ENCODE data around the gene AMOTL2. TPM values are rescaled to one million over a fixed set of nuclear protein-coding genes. Genes with fewer than 3 reads are reported as not detected.

AMOTL2 gene
- total RNA-seq (2014; rRNA removed): 96.0 and 124 TPM in 2 replicates
- Bru-seq, nascent RNA: percentile 95 among the genes with signal in this experiment
- BruChase-seq, experiment 1, labeled RNA remaining after a 6-hour chase: percentile 89 among the genes with signal in this experiment
- percentile 96 among the genes with signal in this experiment for BruChase-seq, experiment 2, labeled RNA remaining after a 2-hour chase
- long read RNA-seq, full-length matches to known transcripts: 41 of 128 reads
- long read RNA-seq, partial matches to known transcripts: 77 of 128 reads
- long read RNA-seq, other reads (novel, unspliced or antisense): 10 of 128 reads

GRCh38 chr3:134374105-134374790, at the start of gene AMOTL2:
AMOTL2 (minus strand) TSS chr3:134374447; CDS start chr3:134371433, 3,014 bp downstream.
- intact Hi-C loops (cut with micrococcal nuclease): loop anchor here (1.0 kb wide), 1 partner anchor 10 kb away; no protein-coding TSS in a partner anchor
- Histone ChIP-seq H3K4me3 (ENCODE audit: low read length) (peak within 1 kb of the TSS; percentile 98), H4K20me1 (ENCODE audit: low read length) (peaks cover 32% of the 10 kb centered on the region), H3K4me2 (ENCODE audit: low read length) (peak within 1 kb of the TSS; percentile 96), H3K9me2 (replicated peaks; ENCODE audit: low read length) (no peaks in the 10 kb centered on the region), H3K27me3 (ENCODE audit: low read length) (no peaks in the 10 kb centered on the region), H3F3A (ENCODE audit: low read length, unreplicated experiment) (no peaks in the 10 kb centered on the region), H3K4me1 (ENCODE audit: insufficient read depth, low read length) (peaks cover 62% of the 10 kb centered on the region), H3K79me2 (ENCODE audit: low read length) (peaks cover 52% of the 10 kb centered on the region), H2AFZ (ENCODE audit: low read length) (peak within 1 kb of the TSS; percentile 77), H3K36me3 (ENCODE audit: low read depth, low read length) (peaks cover 26% of the 10 kb centered on the region), H3K9ac (ENCODE audit: low read length) (peak within 1 kb of the TSS; percentile 88), H3K27ac (ENCODE audit: low read length) (peak within 1 kb of the TSS; percentile 89), H3K9me3 (ENCODE audit: low read length) (no peaks in the 10 kb centered on the region)
- peak; percentile 90 for DNase-seq
- no TSS peak for BruUV-seq (replicated peaks)
- peak; percentile 69 for ATAC-seq
- POLR2A ChIA-PET (ENCODE audit: unreplicated experiment): interaction anchor here (0.6 to 1.3 kb wide), 3 partner anchors 10 to 1700 kb away, joined by 3 to 4 read pairs (median 3); no protein-coding TSS in a partner anchor
- TF ChIP-seq CTCF (conservative IDR thresholded peaks at IDR 0.05; ENCODE audit: low read depth, low read length) (no peak), EZH2 (IDR thresholded peaks at IDR 0.05; ENCODE audit: low read length, unreplicated experiment) (no peak), EZH2phosphoT487 (IDR thresholded peaks at IDR 0.05; ENCODE audit: borderline replicate concordance, low read length) (no peak)
- CTCF ChIA-PET: interaction anchor here (0.6 to 1.7 kb wide), 4 partner anchors 10 to 369 kb away, joined by 3 to 5 read pairs (median 4); no protein-coding TSS in a partner anchor

- BruUV-seq (replicated peaks): no TSS peak
- Histone ChIP-seq H3K79me2 (ENCODE audit: low read length) (no peaks in the 10 kb centered on the region), H4K20me1 (ENCODE audit: low read length) (no peaks in the 10 kb centered on the region), H2AFZ (ENCODE audit: low read length) (no peak overlapping the region), H3K9me3 (ENCODE audit: low read length) (no peaks in the 10 kb centered on the region), H3K4me1 (ENCODE audit: insufficient read depth, low read length) (peaks cover 23% of the 10 kb centered on the region), H3F3A (ENCODE audit: low read length, unreplicated experiment) (no peaks in the 10 kb centered on the region), H3K27me3 (ENCODE audit: low read length) (no peaks in the 10 kb centered on the region), H3K27ac (ENCODE audit: low read length) (no peak overlapping the region), H3K4me2 (ENCODE audit: low read length) (no peak overlapping the region), H3K9me2 (replicated peaks; ENCODE audit: low read length) (no peaks in the 10 kb centered on the region), H3K36me3 (ENCODE audit: low read depth, low read length) (no peaks in the 10 kb centered on the region), H3K4me3 (ENCODE audit: low read length) (no peak overlapping the region), H3K9ac (ENCODE audit: low read length) (no peak overlapping the region)
- DNase-seq (peak; percentile 11), ATAC-seq (no peak)
- TF ChIP-seq EZH2phosphoT487 (IDR thresholded peaks at IDR 0.05; ENCODE audit: borderline replicate concordance, low read length) (no peak), CTCF (conservative IDR thresholded peaks at IDR 0.05; ENCODE audit: low read depth, low read length) (no peak), EZH2 (IDR thresholded peaks at IDR 0.05; ENCODE audit: low read length, unreplicated experiment) (no peak)
- CTCF ChIA-PET: no interaction called here
- POLR2A ChIA-PET (ENCODE audit: unreplicated experiment): no interaction called here
- intact Hi-C loops (cut with micrococcal nuclease): no loop called here
These were observed 48.9 kb upstream of the AMOTL2 start for GRCh38 chr3:134423153-134423552.

All from PC-3 (cell line).